HFF-Myc (cell line): ENCODE results near the gene FDXACB1.
"Not testable (repeated sequence)": the region's sequence is repeated elsewhere in the genome, so short reads cannot be mapped to it uniquely, and the experiment has no call there.

Experiments used
- DNase-seq: peaks from one replicate; pipeline ENCODE4 v3.0.0-alpha.2; 2011; ENCODE audit warnings: low read depth; ENCODE audit errors: extremely low read depth
- H3K4me3 ChIP-seq: replicated peaks from 2 replicates; pipeline ENCODE4 v1.5.1; 2011; ENCODE audit warnings: low read depth, mild to moderate bottlenecking, control low read depth, low read length
- CTCF ChIP-seq: IDR thresholded peaks from 2 replicates; pipeline ENCODE4 v1.5.1; 2012; ENCODE audit warnings: mild to moderate bottlenecking, low read depth, low read length, control low read depth; ENCODE audit errors: missing control alignments

Gene FDXACB1

DNA sequence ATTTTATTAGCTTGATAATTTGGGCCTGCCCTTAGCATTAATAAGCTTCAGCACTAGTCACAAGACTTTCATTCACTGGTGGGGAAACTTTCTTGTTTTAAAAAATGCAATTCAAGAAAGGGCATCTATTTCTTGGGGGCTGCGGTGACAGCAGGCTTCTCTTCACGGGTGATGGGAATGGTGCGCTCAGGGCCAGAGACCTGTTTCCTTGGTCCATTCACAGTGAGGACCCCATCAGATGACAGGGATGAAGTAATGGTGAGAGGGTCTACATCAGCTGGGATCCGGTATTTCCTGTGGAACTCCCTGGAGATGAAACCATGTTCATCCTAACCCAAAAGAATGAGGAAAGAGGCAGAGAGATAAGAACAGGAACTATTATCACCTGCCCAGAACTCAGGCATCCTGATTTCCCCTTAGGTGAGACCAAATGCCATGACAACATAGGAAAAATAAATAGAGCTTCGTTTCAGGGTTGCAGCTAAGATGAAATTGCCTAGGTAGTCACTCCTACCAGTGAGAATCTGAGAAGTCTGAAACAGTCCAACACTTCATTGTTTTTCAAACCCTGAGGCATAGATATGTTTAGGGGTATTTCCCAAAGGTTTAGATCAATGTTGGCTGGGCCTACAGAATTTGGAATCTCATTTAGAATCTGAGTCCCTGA lies 29.8 kb upstream of the FDXACB1 start:
- no peak for DNase-seq
- no peak overlapping the region for H3K4me3 ChIP-seq
- no peak for TF ChIP-seq CTCF

DNA sequence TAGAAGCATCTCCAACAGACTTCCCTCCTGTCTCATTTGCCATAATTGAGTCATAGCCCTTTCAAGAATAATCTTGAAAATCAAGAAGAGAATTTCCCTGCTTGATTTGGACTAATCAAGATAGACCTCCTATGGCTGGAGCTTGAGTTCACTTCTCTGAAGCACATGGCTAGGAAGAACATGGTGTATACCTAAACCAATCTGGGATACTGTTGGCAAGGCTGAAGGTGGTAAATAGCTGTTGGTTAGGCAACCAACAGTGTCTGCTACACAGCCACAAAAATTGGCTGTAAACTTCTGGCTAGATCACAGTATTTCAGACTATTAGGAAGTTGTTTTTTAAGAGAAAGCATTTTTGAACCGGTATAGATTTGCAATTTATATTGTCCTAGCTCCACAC lies 27.7 kb upstream of the FDXACB1 start:
- DNase-seq: no peak
- H3K4me3 ChIP-seq: no peak overlapping the region
- TF ChIP-seq CTCF: no peak

DNA sequence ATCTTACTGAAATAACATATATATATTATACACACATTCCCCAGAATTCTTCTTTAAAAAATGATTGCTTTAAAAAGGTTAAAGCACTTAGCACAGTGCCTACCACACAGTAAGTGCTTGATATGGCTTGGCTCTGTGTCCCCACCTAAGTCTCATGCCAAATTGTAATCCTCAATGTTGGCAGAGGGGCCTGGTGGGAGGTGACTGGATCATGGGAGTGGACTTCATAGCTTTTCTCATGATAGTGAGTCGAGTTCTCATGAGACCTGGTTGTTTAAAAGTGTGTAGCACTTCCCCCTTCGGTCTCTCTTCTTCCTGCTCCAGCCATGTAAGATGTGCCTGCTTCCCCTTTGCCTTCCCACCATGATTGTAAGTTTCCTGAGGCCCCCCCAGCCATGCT lies 26.4 kb upstream of the FDXACB1 start:
- no peak for TF ChIP-seq CTCF
- no peak overlapping the region for H3K4me3 ChIP-seq
- no peak for DNase-seq

DNA sequence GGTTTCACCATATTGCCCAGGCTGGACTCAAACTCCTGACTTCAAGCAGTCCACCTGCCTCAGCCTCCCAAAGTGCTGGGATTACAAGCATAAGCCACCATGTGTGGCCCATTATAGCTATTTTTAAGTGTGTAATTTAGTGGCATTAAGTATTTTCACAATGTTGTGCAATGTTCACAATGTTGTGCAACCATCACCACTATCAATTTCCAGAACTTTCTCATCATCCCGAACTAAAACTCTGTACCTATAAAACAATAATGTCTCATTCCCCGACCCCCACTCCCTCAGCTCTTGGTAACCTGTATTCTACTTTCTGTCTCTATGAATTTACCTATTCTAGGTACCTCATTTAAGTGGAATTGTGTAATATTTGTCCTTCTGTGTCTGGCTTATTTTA lies 7.9 kb upstream of the FDXACB1 start:
- no peak for TF ChIP-seq CTCF
- DNase-seq: no peak
- H3K4me3 ChIP-seq: no peak overlapping the region

- H3K4me3 ChIP-seq: no peak overlapping the region
- TF ChIP-seq CTCF: no peak
- DNase-seq: no peak
These were observed 7.1 kb upstream of the FDXACB1 start for GRCh38 chr11:111886032-111886431.

DNA sequence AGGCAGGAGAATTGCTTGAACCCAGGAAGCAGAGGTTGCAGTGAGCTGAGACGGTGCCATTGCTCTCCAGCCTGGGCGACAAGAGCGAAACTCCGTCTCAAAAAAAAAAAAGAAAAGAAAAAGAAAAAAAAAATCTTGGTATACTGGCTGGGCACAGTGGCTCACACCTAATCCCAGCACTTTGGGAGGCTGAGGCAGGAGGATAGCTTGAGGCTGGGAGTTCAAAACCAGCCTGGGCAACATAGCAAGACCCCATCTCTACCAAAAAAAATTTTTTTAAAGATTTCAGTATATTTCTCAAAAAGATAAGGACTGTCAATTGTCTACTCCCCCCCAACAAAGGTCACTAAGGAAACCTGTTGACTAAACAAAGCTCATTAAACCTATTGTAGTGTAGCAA lies 6.1 kb upstream of the FDXACB1 start:
- not testable (repeated sequence) for H3K4me3 ChIP-seq, DNase-seq

DNA sequence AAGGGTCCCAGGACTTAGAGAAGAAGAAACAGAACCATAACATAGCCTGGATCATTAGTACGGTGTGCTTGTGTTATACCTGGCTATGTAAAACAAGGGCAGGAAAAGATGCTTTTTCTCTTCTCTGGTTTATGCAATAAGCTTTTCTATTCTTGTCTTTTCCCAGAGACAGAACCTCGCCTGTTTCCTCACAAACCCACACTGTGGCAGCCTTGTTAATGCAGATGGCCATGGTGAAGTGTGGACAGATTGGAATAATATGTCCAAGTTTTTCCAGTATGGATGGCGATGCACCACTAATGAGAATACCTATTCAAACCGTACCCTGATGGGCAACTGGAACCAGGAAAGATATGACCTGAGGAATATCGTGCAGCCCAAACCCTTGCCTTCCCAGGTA lies 3.2 kb upstream of the FDXACB1 start:
- no peak overlapping the region for H3K4me3 ChIP-seq
- DNase-seq: no peak
- no peak for TF ChIP-seq CTCF
